ENCODE results near the gene ZFAND3.

- no peak for TF ChIP-seq CTCF (IDR thresholded peaks at IDR 0.05 in 4 of 5, conservative IDR thresholded peaks at IDR 0.05 in 1 of 5)
- TF ChIP-seq POLR2A (IDR thresholded peaks at IDR 0.05) = no peak
Observed at GRCh38 chr6:38193051-38193450, 373.5 kb downstream of the ZFAND3 start.

All from gastrocnemius medialis (tissue), 4 donors.